SH-SY5Y (cell line): ENCODE measurements around the gene FNIP1.

Experiments used
- GATA2 ChIP-seq: IDR thresholded peaks from 2 replicates; pipeline ENCODE4 v1.6.1; 2011; ENCODE audit warnings: mild to moderate bottlenecking, low read depth, low read length
- GATA3 ChIP-seq: IDR thresholded peaks from 2 replicates; pipeline ENCODE4 v1.6.1; 2011; ENCODE audit warnings: low read depth, mild to moderate bottlenecking, low read length, moderate library complexity

FNIP1 gene

GRCh38 chr5:131628990-131629389 is 167.8 kb downstream of the FNIP1 start:
- TF ChIP-seq GATA2 (no peak), GATA3 (no peak)

- TF ChIP-seq GATA2 (no peak), GATA3 (no peak)
These were observed 169.5 kb downstream of the FNIP1 start for GRCh38 chr5:131627207-131627865.

DNA sequence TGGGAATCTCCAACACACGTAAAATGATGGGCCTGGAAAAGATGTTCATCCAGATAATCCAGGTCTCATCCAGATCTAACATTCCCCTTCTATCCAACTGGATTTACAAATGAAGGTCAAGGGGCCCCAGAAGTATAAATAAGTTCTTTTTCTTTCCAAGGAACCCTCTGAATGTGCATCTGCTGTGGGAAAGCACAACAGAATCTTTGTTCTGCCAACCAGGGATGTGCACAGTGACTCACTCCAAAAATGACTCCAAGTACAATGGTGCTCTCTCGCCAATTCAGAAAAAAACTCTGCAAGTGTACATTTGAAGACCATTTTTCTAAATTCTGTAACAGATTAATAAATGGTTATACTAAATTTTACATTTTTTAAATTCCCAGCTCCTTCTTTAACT is 174.2 kb downstream of the FNIP1 start:
- TF ChIP-seq GATA2 (no peak), GATA3 (no peak)

DNA sequence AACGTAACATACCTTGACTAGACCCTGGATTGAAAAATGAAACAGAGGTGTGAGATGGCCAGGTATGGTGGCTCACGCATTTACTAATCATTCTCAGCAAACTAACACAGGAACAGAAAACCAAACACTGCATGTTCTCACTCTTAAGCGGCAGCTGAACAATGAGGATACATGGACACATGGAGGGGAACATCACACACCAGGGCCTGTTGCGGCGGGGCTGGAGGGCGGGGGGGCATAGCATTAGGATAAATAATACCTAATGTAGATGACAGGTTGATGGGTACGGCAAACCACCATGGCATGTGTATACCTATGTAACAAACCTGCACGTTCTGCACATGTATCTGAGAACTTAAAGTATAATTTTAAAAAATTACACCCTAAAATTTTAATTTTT is 177.7 kb downstream of the FNIP1 start:
- TF ChIP-seq GATA2 (no peak), GATA3 (no peak)

GRCh38 chr5:131617140-131617822 is 179.5 kb downstream of the FNIP1 start:
- TF ChIP-seq GATA2 (no peak), GATA3 (no peak)

GRCh38 chr5:131615957-131616356 is 180.9 kb downstream of the FNIP1 start:
- TF ChIP-seq GATA3 (no peak), GATA2 (no peak)

- TF ChIP-seq GATA2 (no peak), GATA3 (no peak)
These were observed 183.4 kb downstream of the FNIP1 start for GRCh38 chr5:131613423-131613822.

DNA sequence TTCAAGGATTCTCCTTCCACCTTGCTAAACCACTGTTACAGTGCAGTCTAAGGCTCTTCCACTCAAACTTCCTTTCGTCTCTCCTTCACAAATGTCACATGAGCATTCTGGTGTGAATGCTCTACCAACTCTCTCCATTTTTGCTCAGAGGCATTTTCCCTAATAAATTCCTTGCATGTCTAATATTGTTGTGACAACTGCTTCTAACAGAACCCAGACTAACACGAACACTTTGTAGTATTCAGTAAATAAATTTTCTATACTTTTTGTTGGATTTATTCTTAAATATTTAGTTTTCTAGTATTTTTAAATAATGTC is 185.8 kb downstream of the FNIP1 start:
- TF ChIP-seq GATA3 = no peak
- TF ChIP-seq GATA2 = no peak

GRCh38 chr5:131610198-131611063 is 186.4 kb downstream of the FNIP1 start:
- TF ChIP-seq GATA2 (no peak), GATA3 (no peak)

DNA sequence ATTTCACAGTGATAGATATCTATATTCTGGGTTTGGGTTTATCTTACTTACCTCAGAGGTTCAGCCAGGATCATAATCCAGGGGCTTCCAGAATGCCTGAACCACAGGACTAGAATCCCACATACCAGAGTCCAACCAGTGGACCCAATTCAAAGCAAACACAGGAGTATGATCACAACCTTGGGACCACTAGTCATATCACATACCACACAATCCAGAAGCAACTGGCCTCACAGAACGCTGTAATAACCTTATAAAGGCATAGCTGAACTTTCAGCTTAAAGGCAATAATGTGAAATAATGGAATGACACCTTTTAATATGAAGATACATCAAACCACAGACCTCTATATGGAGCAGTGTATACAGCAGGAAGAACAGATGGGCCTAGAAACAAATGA is 187.0 kb downstream of the FNIP1 start:
- no peak for TF ChIP-seq GATA3
- TF ChIP-seq GATA2 = no peak

DNA sequence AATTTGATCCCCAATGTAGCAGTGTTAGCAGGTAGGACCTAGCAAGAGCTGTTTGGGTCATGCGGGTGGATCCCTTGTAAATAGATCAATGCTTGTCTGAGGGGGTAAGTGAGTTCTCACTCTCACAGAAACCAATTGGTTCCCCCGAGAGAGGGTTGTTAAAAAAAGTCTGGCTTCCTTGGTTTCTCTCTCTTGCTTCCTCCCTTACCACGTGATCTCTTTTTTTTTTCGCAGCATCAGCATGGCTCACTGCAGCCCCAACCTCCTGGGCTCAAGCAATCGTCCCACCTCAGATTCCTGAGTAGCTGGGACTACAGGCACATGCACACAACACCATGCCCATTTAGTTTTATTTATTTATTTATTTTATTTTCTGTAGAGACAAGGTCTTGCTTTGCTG is 188.2 kb downstream of the FNIP1 start:
- TF ChIP-seq GATA2 (no peak), GATA3 (no peak)

GRCh38 chr5:131607903-131608540 is 188.8 kb downstream of the FNIP1 start:
- TF ChIP-seq GATA3 (no peak), GATA2 (no peak)

- no peak for TF ChIP-seq GATA2
- no peak for TF ChIP-seq GATA3
These were observed 189.4 kb downstream of the FNIP1 start for GRCh38 chr5:131607418-131607817.

GRCh38 chr5:131605086-131605485 is 191.7 kb downstream of the FNIP1 start:
- TF ChIP-seq GATA3 = no peak
- TF ChIP-seq GATA2 = no peak
